ENCODE results near the gene ZNF329. TPM values are rescaled to one million over a fixed set of nuclear protein-coding genes. Genes with fewer than 3 reads are reported as not detected.

ZNF329 gene
- total and polyA plus RNA-seq, 2 experiments from 2014 or later: 2.7 to 16.9 TPM

GRCh38 chr19:58118979-58119733, 31.4 kb downstream of the ZNF329 start:
- TF ChIP-seq EZH2phosphoT487 (IDR thresholded peaks at IDR 0.05; ENCODE audit: unreplicated experiment) (no peak), STAT1 (IDR thresholded peaks at IDR 0.05; ENCODE audit: unreplicated experiment) (no peak), ZNF114 (CRISPR knock-in tag; IDR thresholded peaks at IDR 0.05) (no peak), EZH2 (IDR thresholded peaks at IDR 0.05; ENCODE audit: low read depth, unreplicated experiment) (no peak), JUNB (IDR thresholded peaks at IDR 0.05; ENCODE audit: unreplicated experiment) (no peak), POLR2AphosphoS5 (IDR thresholded peaks at IDR 0.05; ENCODE audit: low read depth) (no peak), ZNF331 (CRISPR knock-in tag; IDR thresholded peaks at IDR 0.05; ENCODE audit: low read depth) (no peak), ZNF462 (CRISPR knock-in tag; IDR thresholded peaks at IDR 0.05) (no peak), CTCF (conservative IDR thresholded peaks at IDR 0.05; ENCODE audit: low read depth in 2 of 2) (no peak), CREB1 (CRISPR knock-in tag; IDR thresholded peaks at IDR 0.05; ENCODE audit: low read depth) (no peak), NANOG (IDR thresholded peaks at IDR 0.05; ENCODE audit: borderline replicate concordance) (no peak)
- TF ChIP-seq, protein P1, sequence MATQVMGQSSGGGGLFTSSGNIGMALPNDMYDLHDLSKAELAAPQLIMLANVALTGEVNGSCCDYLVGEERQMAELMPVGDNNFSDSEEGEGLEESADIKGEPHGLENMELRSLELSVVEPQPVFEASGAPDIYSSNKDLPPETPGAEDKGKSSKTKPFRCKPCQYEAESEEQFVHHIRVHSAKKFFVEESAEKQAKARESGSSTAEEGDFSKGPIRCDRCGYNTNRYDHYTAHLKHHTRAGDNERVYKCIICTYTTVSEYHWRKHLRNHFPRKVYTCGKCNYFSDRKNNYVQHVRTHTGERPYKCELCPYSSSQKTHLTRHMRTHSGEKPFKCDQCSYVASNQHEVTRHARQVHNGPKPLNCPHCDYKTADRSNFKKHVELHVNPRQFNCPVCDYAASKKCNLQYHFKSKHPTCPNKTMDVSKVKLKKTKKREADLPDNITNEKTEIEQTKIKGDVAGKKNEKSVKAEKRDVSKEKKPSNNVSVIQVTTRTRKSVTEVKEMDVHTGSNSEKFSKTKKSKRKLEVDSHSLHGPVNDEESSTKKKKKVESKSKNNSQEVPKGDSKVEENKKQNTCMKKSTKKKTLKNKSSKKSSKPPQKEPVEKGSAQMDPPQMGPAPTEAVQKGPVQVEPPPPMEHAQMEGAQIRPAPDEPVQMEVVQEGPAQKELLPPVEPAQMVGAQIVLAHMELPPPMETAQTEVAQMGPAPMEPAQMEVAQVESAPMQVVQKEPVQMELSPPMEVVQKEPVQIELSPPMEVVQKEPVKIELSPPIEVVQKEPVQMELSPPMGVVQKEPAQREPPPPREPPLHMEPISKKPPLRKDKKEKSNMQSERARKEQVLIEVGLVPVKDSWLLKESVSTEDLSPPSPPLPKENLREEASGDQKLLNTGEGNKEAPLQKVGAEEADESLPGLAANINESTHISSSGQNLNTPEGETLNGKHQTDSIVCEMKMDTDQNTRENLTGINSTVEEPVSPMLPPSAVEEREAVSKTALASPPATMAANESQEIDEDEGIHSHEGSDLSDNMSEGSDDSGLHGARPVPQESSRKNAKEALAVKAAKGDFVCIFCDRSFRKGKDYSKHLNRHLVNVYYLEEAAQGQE (IDR thresholded peaks at IDR 0.05; ENCODE audit: unreplicated experiment): no peak
- TF ChIP-seq, protein P2, sequence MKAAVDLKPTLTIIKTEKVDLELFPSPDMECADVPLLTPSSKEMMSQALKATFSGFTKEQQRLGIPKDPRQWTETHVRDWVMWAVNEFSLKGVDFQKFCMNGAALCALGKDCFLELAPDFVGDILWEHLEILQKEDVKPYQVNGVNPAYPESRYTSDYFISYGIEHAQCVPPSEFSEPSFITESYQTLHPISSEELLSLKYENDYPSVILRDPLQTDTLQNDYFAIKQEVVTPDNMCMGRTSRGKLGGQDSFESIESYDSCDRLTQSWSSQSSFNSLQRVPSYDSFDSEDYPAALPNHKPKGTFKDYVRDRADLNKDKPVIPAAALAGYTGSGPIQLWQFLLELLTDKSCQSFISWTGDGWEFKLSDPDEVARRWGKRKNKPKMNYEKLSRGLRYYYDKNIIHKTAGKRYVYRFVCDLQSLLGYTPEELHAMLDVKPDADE (IDR thresholded peaks at IDR 0.05): no peak
- Histone ChIP-seq H3K9me2 (ENCODE audit: insufficient read depth) (no peaks in the 10 kb centered on the region), H3K27me3 (ENCODE audit: insufficient read depth) (no peaks in the 10 kb centered on the region), H3K4me1 (ENCODE audit: insufficient read depth) (no peaks in the 10 kb centered on the region), H3K36me3 (ENCODE audit: insufficient read depth) (no peaks in the 10 kb centered on the region), H3F3A (replicated peaks; ENCODE audit: low read depth) (no peaks in the 10 kb centered on the region), H3K4me3 (no peak overlapping the region), H3K4me2 (no peak overlapping the region), H2AFZ (no peak overlapping the region), H3K79me2 (replicated peaks; ENCODE audit: insufficient read depth) (no peaks in the 10 kb centered on the region), H3K27ac (ENCODE audit: low read depth) (no peak overlapping the region), H4K20me1 (replicated peaks; ENCODE audit: insufficient read depth) (no peaks in the 10 kb centered on the region)
- H3K36me3 Mint-ChIP-seq (ENCODE audit: low read depth): peaks cover 52% of the 10 kb centered on the region
- H3K4me3 Mint-ChIP-seq: no peak overlapping the region
- ATAC-seq: no peak
- H3K27me3 Mint-ChIP-seq (ENCODE audit: insufficient read depth, low read depth, poor library complexity): peaks cover 2% of the 10 kb centered on the region
- DNase-seq (ENCODE audit: low spot score): no peak
- peaks cover 92% of the 10 kb centered on the region for H3K9me3 Mint-ChIP-seq
- H3K27ac Mint-ChIP-seq: no peak overlapping the region
- no peaks in the 10 kb centered on the region for H3K4me1 Mint-ChIP-seq
